WTC11 (cell line): ENCODE measurements around the gene KDELR3. TPM values are rescaled to one million over a fixed set of nuclear protein-coding genes. Genes with fewer than 3 reads are reported as not detected.
A peak's percentile ranks its signal among the peaks of the same experiment; 100 is the strongest.

Experiments used
- ATAC-seq: fragments of 200-7000 bp; cut with Tn5 transposase; 2 replicates; pipeline ENCODE4 v1.10.0; 2021; ENCODE audit warnings: mild to moderate bottlenecking, moderate library complexity
- CTCF ChIA-PET: fragments of 300-600 bp; sonication (Branson Sonifier 250); formaldehyde crosslinking; loops from one replicate; lab custom pipeline; 2021; ENCODE audit warnings: antibody characterized with exemption; lab: Charles Lee
- POLR2A ChIA-PET: fragments of 350-600 bp; sonication (Branson Sonifier 250); formaldehyde crosslinking; loops from one replicate; lab custom pipeline; 2021; ENCODE audit warnings: antibody characterized with exemption; lab: Charles Lee
- DNase-seq: peaks from one replicate; pipeline ENCODE4 v3.0.0; 2021; ENCODE audit warnings: low spot score
- H3K27ac Mint-ChIP-seq: 2 replicates; pipeline ENCODE4 v1.8.0; 2021; ENCODE audit warnings: mixed read lengths
- H3K27me3 Mint-ChIP-seq: 2 replicates; pipeline ENCODE4 v1.8.0; 2021; ENCODE audit warnings: low read depth, mild to moderate bottlenecking, moderate library complexity, mixed read lengths
- H3K36me3 Mint-ChIP-seq: 2 replicates; pipeline ENCODE4 v1.8.0; 2021; ENCODE audit warnings: mixed read lengths
- H3K4me1 Mint-ChIP-seq: 2 replicates; pipeline ENCODE4 v1.8.0; 2022; ENCODE audit warnings: mixed read lengths
- H3K4me3 Mint-ChIP-seq: 2 replicates; pipeline ENCODE4 v1.8.0; 2021; ENCODE audit warnings: mild to moderate bottlenecking, moderate library complexity, mixed read lengths
- H3K9me3 Mint-ChIP-seq: 2 replicates; pipeline ENCODE4 v1.8.0; 2021; ENCODE audit warnings: mixed read lengths
- CREB1 ChIP-seq: sonication (generic); formaldehyde crosslinking; IDR thresholded peaks from 2 replicates; pipeline ENCODE4 v1.8.0; 2023; ENCODE audit warnings: mild to moderate bottlenecking, missing genetic modification reagents
- ESRRA ChIP-seq: sonication (generic); formaldehyde crosslinking; IDR thresholded peaks from 2 replicates; pipeline ENCODE4 v1.8.1; 2022; ENCODE audit warnings: mild to moderate bottlenecking, missing genetic modification reagents, borderline replicate concordance
- GTF2I ChIP-seq: fragments of 250-450 bp; sonication (Bioruptor Pico); conservative IDR thresholded peaks from 2 replicates; pipeline ENCODE4 v1.4.0; 2021; ENCODE audit warnings: mild to moderate bottlenecking
- MXD4 ChIP-seq: fragments of 250-450 bp; sonication (Bioruptor Pico); IDR thresholded peaks from 2 replicates; pipeline ENCODE4 v1.8.0; 2021; ENCODE audit warnings: mild to moderate bottlenecking, moderate library complexity, borderline replicate concordance
- MYBL2 ChIP-seq: sonication (generic); formaldehyde crosslinking; IDR thresholded peaks from 2 replicates; pipeline ENCODE4 v1.8.1; 2023; ENCODE audit warnings: mild to moderate bottlenecking, moderate library complexity, missing genetic modification reagents
- NR1H2 ChIP-seq: sonication (generic); formaldehyde crosslinking; IDR thresholded peaks from 2 replicates; pipeline ENCODE4 v1.9.0; 2021; ENCODE audit warnings: mild to moderate bottlenecking, moderate library complexity, missing genetic modification reagents
- SOX15 ChIP-seq: fragments of 250-450 bp; sonication (Bioruptor Pico); IDR thresholded peaks from 2 replicates; pipeline ENCODE4 v1.9.0; 2021; ENCODE audit warnings: mild to moderate bottlenecking
- SP1 ChIP-seq: sonication (generic); formaldehyde crosslinking; conservative IDR thresholded peaks from 2 replicates; pipeline ENCODE4 v1.8.1; 2022; ENCODE audit warnings: missing genetic modification reagents
- ZBTB21 ChIP-seq: sonication (generic); formaldehyde crosslinking; IDR thresholded peaks from 2 replicates; pipeline ENCODE4 v1.8.1; 2023; ENCODE audit warnings: mild to moderate bottlenecking, missing genetic modification reagents, borderline replicate concordance
- ZNF121 ChIP-seq: sonication (generic); formaldehyde crosslinking; IDR thresholded peaks from 2 replicates; pipeline ENCODE4 v1.8.0; 2023; ENCODE audit warnings: missing genetic modification reagents
- ZNF138 ChIP-seq: sonication (generic); formaldehyde crosslinking; conservative IDR thresholded peaks from 2 replicates; pipeline ENCODE4 v1.8.1; 2022; ENCODE audit warnings: mild to moderate bottlenecking, moderate library complexity, missing genetic modification reagents
- ZNF317 ChIP-seq: sonication (generic); formaldehyde crosslinking; IDR thresholded peaks from 2 replicates; pipeline ENCODE4 v1.8.1; 2023; ENCODE audit warnings: low read depth, mild to moderate bottlenecking, moderate library complexity, missing genetic modification reagents, borderline replicate concordance
- total RNA-seq: library from RNA; stranded (reverse); gene quantifications from 3 replicates; pipeline ENCODE4 v1.2.3, GENCODE V29; 2021
- TF ChIP-seq, protein P1 (sequence below): sonication (generic); formaldehyde crosslinking; IDR thresholded peaks from 2 replicates; pipeline ENCODE4 v1.8.0; 2022; ENCODE audit warnings: mild to moderate bottlenecking, missing genetic modification reagents
- TF ChIP-seq, protein P2 (sequence below): sonication (generic); formaldehyde crosslinking; IDR thresholded peaks from 2 replicates; pipeline ENCODE4 v1.8.0; 2022; ENCODE audit warnings: missing genetic modification reagents
- TF ChIP-seq, protein P3 (sequence below): sonication (generic); formaldehyde crosslinking; IDR thresholded peaks from 2 replicates; pipeline ENCODE4 v1.8.1; 2022; ENCODE audit warnings: mild to moderate bottlenecking, missing genetic modification reagents, moderate library complexity, borderline replicate concordance
- TF ChIP-seq, protein P4 (sequence below): sonication (generic); formaldehyde crosslinking; IDR thresholded peaks from 2 replicates; pipeline ENCODE4 v1.8.0; 2022; ENCODE audit warnings: mild to moderate bottlenecking, missing genetic modification reagents
- TF ChIP-seq, protein P5 (sequence below): sonication (generic); formaldehyde crosslinking; conservative IDR thresholded peaks from 2 replicates; pipeline ENCODE4 v1.8.1; 2022; ENCODE audit warnings: mild to moderate bottlenecking, missing genetic modification reagents
- TF ChIP-seq, protein P6 (sequence below): sonication (generic); formaldehyde crosslinking; IDR thresholded peaks from 2 replicates; pipeline ENCODE4 v1.8.0; 2022; ENCODE audit warnings: mild to moderate bottlenecking, missing genetic modification reagents
- TF ChIP-seq, protein P7 (sequence below): sonication (generic); formaldehyde crosslinking; IDR thresholded peaks from 2 replicates; pipeline ENCODE4 v1.8.0; 2023; ENCODE audit warnings: missing genetic modification reagents, mild to moderate bottlenecking, borderline replicate concordance

The KDELR3 gene
- total RNA-seq, 1 experiment from 2014 or later, result 5.7 TPM

DNA sequence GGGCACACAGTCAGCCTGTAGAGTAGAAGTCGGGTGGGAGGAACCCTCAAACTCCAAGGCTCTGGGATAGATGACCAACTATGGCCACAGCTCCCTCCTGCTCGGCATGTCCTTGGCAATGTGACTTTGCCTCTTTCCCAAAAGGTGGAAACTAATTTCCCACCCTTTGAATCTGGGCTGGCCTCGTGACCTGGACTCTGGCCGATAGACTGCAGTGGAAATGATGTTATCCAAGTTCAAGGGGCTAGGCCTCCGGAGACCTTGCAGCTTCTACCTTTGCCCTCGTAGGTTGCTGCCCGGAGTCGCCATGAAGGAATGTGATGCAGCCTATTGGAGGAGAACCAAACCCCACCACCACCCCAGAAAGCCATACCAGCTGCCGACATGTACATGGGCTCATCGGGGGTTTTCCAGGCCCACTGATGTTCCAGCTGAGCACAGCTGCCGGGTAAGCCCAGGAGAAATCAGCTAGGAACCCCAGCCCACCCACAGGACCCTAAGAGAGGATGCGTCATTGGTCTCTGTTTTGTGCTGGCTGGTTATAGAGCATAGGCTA is 43.3 kb upstream of the KDELR3 start (continued):
- TF ChIP-seq MYBL2 (CRISPR knock-in tag) (no peak), NR1H2 (CRISPR knock-in tag) (no peak), GTF2I (CRISPR knock-in tag) (no peak)

DNA sequence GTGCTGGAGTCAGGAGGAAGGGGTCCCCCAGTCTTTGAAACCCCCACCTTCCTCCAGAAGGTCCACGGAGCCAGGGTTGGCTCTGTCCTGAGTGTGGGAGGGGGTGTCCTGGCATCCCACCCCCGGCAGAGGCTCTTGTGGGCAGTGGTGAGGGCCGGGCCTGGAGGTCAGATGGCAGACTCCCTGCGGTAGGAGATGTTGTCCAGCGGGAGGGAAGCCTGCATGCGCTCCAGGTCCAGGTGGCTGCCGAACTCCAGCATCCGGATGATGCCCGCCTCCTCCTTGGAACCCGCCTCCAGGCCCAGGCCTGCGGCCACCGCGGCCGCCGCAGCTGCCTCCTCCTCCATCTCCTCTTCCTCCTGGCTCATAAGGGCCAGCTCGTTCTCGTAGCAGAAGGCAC is 41.3 kb upstream of the KDELR3 start:
- no peaks in the 10 kb centered on the region for H3K36me3 Mint-ChIP-seq
- TF ChIP-seq, protein P1, sequence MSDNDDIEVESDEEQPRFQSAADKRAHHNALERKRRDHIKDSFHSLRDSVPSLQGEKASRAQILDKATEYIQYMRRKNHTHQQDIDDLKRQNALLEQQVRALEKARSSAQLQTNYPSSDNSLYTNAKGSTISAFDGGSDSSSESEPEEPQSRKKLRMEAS (CRISPR knock-in tag), result no peak
- TF ChIP-seq SP1 (CRISPR knock-in tag) (no peak), ESRRA (no peak)
- TF ChIP-seq, protein P2, sequence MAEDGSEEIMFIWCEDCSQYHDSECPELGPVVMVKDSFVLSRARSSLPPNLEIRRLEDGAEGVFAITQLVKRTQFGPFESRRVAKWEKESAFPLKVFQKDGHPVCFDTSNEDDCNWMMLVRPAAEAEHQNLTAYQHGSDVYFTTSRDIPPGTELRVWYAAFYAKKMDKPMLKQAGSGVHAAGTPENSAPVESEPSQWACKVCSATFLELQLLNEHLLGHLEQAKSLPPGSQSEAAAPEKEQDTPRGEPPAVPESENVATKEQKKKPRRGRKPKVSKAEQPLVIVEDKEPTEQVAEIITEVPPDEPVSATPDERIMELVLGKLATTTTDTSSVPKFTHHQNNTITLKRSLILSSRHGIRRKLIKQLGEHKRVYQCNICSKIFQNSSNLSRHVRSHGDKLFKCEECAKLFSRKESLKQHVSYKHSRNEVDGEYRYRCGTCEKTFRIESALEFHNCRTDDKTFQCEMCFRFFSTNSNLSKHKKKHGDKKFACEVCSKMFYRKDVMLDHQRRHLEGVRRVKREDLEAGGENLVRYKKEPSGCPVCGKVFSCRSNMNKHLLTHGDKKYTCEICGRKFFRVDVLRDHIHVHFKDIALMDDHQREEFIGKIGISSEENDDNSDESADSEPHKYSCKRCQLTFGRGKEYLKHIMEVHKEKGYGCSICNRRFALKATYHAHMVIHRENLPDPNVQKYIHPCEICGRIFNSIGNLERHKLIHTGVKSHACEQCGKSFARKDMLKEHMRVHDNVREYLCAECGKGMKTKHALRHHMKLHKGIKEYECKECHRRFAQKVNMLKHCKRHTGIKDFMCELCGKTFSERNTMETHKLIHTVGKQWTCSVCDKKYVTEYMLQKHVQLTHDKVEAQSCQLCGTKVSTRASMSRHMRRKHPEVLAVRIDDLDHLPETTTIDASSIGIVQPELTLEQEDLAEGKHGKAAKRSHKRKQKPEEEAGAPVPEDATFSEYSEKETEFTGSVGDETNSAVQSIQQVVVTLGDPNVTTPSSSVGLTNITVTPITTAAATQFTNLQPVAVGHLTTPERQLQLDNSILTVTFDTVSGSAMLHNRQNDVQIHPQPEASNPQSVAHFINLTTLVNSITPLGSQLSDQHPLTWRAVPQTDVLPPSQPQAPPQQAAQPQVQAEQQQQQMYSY, result 0 out of 2 replicates have a peak, but pooled peaks have one; percentile 55
- TF ChIP-seq, all 79 proteins: peak for 1
- H3K4me3 Mint-ChIP-seq, result no peak overlapping the region
- no peaks in the 10 kb centered on the region for H3K9me3 Mint-ChIP-seq
- DNase-seq, result no peak
- no peaks in the 10 kb centered on the region for H3K27me3 Mint-ChIP-seq
- ATAC-seq, result no peak
- CTCF ChIA-PET, result no interaction called here
- POLR2A ChIA-PET, result no interaction called here
- H3K27ac Mint-ChIP-seq, result no peak overlapping the region
- H3K4me1 Mint-ChIP-seq, result peaks cover 21% of the 10 kb centered on the region

DNA sequence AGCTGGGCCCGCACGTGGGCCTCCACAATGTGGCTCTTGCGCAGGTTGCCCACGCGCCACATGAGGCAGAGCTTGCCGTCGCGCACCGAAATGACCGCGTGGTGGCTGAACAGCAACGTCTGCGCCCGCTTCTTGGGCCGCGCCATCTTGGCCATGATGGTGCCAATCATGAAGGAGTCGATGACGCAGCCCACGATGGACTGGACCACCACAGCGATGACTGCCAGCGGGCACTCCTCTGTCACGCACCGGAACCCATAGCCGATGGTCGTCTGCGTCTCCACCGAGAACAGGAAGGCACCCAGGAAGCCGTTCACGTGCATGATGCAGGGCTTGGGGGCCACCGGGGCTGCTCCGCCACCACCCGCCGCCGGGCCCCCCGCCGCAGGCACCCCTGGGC is 40.4 kb upstream of the KDELR3 start:
- POLR2A ChIA-PET, result no interaction called here
- H3K4me1 Mint-ChIP-seq, result peaks cover 18% of the 10 kb centered on the region
- H3K36me3 Mint-ChIP-seq, result no peaks in the 10 kb centered on the region
- no peak overlapping the region for H3K4me3 Mint-ChIP-seq
- H3K9me3 Mint-ChIP-seq, result no peaks in the 10 kb centered on the region
- no peak overlapping the region for H3K27ac Mint-ChIP-seq
- ATAC-seq, result no peak
- H3K27me3 Mint-ChIP-seq, result no peaks in the 10 kb centered on the region
- no peak for DNase-seq
- CTCF ChIA-PET, result interaction anchor here (0.5 kb wide), 1 partner anchor 267 kb away, joined by 4 read pairs; no protein-coding TSS in a partner anchor
- TF ChIP-seq MXD4 (CRISPR knock-in tag), result no peak
- no peak for TF ChIP-seq ZBTB21
- TF ChIP-seq, protein P3, sequence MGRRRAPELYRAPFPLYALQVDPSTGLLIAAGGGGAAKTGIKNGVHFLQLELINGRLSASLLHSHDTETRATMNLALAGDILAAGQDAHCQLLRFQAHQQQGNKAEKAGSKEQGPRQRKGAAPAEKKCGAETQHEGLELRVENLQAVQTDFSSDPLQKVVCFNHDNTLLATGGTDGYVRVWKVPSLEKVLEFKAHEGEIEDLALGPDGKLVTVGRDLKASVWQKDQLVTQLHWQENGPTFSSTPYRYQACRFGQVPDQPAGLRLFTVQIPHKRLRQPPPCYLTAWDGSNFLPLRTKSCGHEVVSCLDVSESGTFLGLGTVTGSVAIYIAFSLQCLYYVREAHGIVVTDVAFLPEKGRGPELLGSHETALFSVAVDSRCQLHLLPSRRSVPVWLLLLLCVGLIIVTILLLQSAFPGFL (CRISPR knock-in tag), result no peak
- TF ChIP-seq, protein P4, sequence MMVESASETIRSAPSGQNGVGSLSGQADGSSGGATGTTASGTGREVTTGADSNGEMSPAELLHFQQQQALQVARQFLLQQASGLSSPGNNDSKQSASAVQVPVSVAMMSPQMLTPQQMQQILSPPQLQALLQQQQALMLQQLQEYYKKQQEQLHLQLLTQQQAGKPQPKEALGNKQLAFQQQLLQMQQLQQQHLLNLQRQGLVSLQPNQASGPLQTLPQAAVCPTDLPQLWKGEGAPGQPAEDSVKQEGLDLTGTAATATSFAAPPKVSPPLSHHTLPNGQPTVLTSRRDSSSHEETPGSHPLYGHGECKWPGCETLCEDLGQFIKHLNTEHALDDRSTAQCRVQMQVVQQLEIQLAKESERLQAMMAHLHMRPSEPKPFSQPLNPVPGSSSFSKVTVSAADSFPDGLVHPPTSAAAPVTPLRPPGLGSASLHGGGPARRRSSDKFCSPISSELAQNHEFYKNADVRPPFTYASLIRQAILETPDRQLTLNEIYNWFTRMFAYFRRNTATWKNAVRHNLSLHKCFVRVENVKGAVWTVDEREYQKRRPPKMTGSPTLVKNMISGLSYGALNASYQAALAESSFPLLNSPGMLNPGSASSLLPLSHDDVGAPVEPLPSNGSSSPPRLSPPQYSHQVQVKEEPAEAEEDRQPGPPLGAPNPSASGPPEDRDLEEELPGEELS (CRISPR knock-in tag), result no peak
- no peak for TF ChIP-seq CREB1 (CRISPR knock-in tag)
- TF ChIP-seq, protein P5, sequence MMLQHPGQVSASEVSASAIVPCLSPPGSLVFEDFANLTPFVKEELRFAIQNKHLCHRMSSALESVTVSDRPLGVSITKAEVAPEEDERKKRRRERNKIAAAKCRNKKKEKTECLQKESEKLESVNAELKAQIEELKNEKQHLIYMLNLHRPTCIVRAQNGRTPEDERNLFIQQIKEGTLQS, result no peak
- no peak for TF ChIP-seq ZNF138
- TF ChIP-seq, protein P6, sequence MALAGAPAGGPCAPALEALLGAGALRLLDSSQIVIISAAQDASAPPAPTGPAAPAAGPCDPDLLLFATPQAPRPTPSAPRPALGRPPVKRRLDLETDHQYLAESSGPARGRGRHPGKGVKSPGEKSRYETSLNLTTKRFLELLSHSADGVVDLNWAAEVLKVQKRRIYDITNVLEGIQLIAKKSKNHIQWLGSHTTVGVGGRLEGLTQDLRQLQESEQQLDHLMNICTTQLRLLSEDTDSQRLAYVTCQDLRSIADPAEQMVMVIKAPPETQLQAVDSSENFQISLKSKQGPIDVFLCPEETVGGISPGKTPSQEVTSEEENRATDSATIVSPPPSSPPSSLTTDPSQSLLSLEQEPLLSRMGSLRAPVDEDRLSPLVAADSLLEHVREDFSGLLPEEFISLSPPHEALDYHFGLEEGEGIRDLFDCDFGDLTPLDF (CRISPR knock-in tag), result no peak
- TF ChIP-seq ZNF317 (CRISPR knock-in tag), result no peak
- TF ChIP-seq, protein P7, sequence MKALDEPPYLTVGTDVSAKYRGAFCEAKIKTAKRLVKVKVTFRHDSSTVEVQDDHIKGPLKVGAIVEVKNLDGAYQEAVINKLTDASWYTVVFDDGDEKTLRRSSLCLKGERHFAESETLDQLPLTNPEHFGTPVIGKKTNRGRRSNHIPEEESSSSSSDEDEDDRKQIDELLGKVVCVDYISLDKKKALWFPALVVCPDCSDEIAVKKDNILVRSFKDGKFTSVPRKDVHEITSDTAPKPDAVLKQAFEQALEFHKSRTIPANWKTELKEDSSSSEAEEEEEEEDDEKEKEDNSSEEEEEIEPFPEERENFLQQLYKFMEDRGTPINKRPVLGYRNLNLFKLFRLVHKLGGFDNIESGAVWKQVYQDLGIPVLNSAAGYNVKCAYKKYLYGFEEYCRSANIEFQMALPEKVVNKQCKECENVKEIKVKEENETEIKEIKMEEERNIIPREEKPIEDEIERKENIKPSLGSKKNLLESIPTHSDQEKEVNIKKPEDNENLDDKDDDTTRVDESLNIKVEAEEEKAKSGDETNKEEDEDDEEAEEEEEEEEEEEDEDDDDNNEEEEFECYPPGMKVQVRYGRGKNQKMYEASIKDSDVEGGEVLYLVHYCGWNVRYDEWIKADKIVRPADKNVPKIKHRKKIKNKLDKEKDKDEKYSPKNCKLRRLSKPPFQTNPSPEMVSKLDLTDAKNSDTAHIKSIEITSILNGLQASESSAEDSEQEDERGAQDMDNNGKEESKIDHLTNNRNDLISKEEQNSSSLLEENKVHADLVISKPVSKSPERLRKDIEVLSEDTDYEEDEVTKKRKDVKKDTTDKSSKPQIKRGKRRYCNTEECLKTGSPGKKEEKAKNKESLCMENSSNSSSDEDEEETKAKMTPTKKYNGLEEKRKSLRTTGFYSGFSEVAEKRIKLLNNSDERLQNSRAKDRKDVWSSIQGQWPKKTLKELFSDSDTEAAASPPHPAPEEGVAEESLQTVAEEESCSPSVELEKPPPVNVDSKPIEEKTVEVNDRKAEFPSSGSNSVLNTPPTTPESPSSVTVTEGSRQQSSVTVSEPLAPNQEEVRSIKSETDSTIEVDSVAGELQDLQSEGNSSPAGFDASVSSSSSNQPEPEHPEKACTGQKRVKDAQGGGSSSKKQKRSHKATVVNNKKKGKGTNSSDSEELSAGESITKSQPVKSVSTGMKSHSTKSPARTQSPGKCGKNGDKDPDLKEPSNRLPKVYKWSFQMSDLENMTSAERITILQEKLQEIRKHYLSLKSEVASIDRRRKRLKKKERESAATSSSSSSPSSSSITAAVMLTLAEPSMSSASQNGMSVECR, result no peak
- no peak for TF ChIP-seq ZNF121 (CRISPR knock-in tag)
- no peak for TF ChIP-seq SOX15
